ENCODE data around the gene PSAT1.

PSAT1 gene

DNA sequence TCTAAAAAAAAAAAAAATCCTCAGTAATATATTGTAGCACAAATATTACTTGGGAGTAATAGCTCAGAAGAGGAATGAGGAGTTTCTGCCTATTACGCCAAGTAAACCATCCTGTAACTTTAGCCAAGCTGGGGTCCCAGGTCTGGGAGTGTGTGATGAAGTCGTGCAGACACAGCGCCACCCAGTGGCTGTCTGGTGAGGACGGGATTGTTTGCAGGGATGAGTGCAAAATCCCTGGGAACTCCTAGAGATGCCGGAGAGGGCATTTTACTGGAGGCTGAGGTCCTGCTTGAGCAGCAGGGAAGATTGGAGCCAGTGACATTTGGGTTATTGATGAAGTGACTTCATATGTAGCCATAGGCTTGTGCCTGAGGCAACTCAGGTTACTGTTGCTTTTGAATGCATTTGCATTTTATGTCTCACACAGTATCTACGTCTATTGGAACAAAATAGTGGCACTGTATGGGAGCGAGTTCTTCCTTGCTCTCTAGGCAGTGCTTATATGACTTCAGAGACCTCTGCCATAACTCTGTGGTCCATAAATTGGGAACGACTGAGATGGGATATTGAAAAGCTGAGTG, 72.8 kb downstream of the PSAT1 start:
- no peaks in the 10 kb centered on the region for H3K27me3 ChIP-seq (ENCODE audit: insufficient read depth, insufficient read length)
- no peak overlapping the region for H3K4me3 ChIP-seq (ENCODE audit: insufficient read length, low read depth)
- TF ChIP-seq YY1 (IDR thresholded peaks at IDR 0.05; ENCODE audit: insufficient read depth, insufficient read length) (no peak), ZNF274 (IDR thresholded peaks at IDR 0.05; ENCODE audit: low read depth, low read length) (no peak), SUZ12 (IDR thresholded peaks at IDR 0.05; ENCODE audit: extremely low read depth, insufficient read depth, insufficient read length) (no peak)
- no peaks in the 10 kb centered on the region for H3K9me3 ChIP-seq (ENCODE audit: insufficient read depth, low read length)
- H3K36me3 ChIP-seq (ENCODE audit: insufficient read depth, insufficient read length, low read length) = no peaks in the 10 kb centered on the region
- H3K4me1 ChIP-seq (ENCODE audit: insufficient read depth, insufficient read length) = peaks cover 2% of the 10 kb centered on the region
- peak; percentile 86 for DNase-seq (ENCODE audit: low read depth, low spot score)
- no peak overlapping the region for H3K9ac ChIP-seq (ENCODE audit: insufficient read length, low read depth)

DNA sequence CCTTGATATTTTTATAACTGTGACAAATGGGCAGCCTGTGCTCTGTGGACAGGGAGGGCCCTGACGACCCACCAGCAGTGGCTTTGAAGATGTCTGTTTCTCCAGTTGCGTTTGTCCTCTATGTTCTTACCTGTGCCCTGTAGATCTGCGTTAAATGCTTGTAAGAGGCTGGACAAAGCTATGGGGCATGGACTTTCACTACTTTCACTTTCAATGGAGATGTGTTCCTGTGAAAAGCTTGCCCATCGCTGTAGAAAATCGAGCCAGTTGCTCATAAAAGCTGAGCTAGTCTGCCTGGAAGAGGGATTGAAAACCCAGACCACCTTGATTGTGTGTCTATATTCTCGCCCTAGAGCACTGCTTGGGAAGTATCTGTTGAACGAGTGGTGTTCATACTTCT, 74.1 kb downstream of the PSAT1 start:
- DNase-seq (ENCODE audit: low read depth, low spot score) = no peak
- Histone ChIP-seq H3K9ac (ENCODE audit: insufficient read length, low read depth) (no peak overlapping the region), H3K4me3 (ENCODE audit: insufficient read length, low read depth) (no peak overlapping the region), H3K4me1 (ENCODE audit: insufficient read depth, insufficient read length) (peaks cover 2% of the 10 kb centered on the region), H3K27me3 (ENCODE audit: insufficient read depth, insufficient read length) (no peaks in the 10 kb centered on the region), H3K9me3 (ENCODE audit: insufficient read depth, low read length) (no peaks in the 10 kb centered on the region), H3K36me3 (ENCODE audit: insufficient read depth, insufficient read length, low read length) (no peaks in the 10 kb centered on the region)
- no peak for TF ChIP-seq YY1 (IDR thresholded peaks at IDR 0.05; ENCODE audit: insufficient read depth, insufficient read length)
- TF ChIP-seq ZNF274 (IDR thresholded peaks at IDR 0.05; ENCODE audit: low read depth, low read length) = no peak
- TF ChIP-seq SUZ12 (IDR thresholded peaks at IDR 0.05; ENCODE audit: extremely low read depth, insufficient read depth, insufficient read length) = no peak

DNA sequence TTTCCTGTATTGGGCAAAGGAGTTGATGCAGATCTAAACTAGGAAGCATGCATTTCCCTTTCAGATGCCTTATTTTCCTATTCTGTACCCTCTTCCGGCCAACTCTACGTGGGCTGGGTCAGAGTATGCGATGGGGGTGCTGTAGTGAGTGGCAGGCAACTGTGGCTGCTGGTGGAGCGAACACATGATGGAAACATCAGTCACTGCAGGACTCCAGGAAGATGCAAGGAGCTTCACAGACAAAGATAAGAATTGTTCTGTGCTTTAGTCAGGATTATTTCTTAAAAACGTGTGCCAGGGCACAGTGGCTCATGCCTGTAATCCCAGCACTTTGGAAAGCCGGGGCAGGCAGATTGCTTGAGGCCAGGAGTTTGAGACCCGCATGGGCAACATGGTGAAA, 75.1 kb downstream of the PSAT1 start:
- Histone ChIP-seq H3K9ac (ENCODE audit: insufficient read length, low read depth) (no peak overlapping the region), H3K4me1 (ENCODE audit: insufficient read depth, insufficient read length) (peaks cover 2% of the 10 kb centered on the region), H3K9me3 (ENCODE audit: insufficient read depth, low read length) (no peaks in the 10 kb centered on the region), H3K36me3 (ENCODE audit: insufficient read depth, insufficient read length, low read length) (no peaks in the 10 kb centered on the region), H3K27me3 (ENCODE audit: insufficient read depth, insufficient read length) (no peaks in the 10 kb centered on the region), H3K4me3 (ENCODE audit: insufficient read length, low read depth) (no peak overlapping the region)
- TF ChIP-seq YY1 (IDR thresholded peaks at IDR 0.05; ENCODE audit: insufficient read depth, insufficient read length) = no peak
- TF ChIP-seq ZNF274 (IDR thresholded peaks at IDR 0.05; ENCODE audit: low read depth, low read length) = no peak
- TF ChIP-seq SUZ12 (IDR thresholded peaks at IDR 0.05; ENCODE audit: extremely low read depth, insufficient read depth, insufficient read length) = no peak
- DNase-seq (ENCODE audit: low read depth, low spot score) = no peak
